GM12872 (cell line): ENCODE results near the gene RET.

Experiments
- CTCF ChIP-seq: IDR thresholded peaks from 3 replicates; pipeline ENCODE4 v1.5.1; 2011; ENCODE audit warnings: low read depth, mild to moderate bottlenecking, low read length, moderate library complexity; ENCODE audit not compliant: insufficient read depth

RET gene

GRCh38 chr10:43106256-43107091 lies 29.6 kb downstream of the RET start:
- no peak for TF ChIP-seq CTCF

- TF ChIP-seq CTCF = no peak
These were observed 32.1 kb downstream of the RET start for GRCh38 chr10:43108951-43109350.

- no peak for TF ChIP-seq CTCF
These were observed 32.9 kb downstream of the RET start for GRCh38 chr10:43109671-43110249.

GRCh38 chr10:43110338-43111071 lies 33.6 kb downstream of the RET start:
- no peak for TF ChIP-seq CTCF

GRCh38 chr10:43111101-43111500 lies 34.2 kb downstream of the RET start:
- no peak for TF ChIP-seq CTCF

GRCh38 chr10:43111921-43112607 lies 35.2 kb downstream of the RET start:
- no peak for TF ChIP-seq CTCF

GRCh38 chr10:43112608-43112961 lies 35.7 kb downstream of the RET start:
- no peak for TF ChIP-seq CTCF
